GM18861 (cell line): ENCODE measurements around the gene SLC10A7.

ENCODE experiments used
- ATAC-seq: cut with Tn5 transposase; IDR thresholded peaks from one replicate; pipeline ENCODE4 v1.9.1; 2021; ENCODE audit not compliant: unreplicated experiment

SLC10A7 gene

DNA sequence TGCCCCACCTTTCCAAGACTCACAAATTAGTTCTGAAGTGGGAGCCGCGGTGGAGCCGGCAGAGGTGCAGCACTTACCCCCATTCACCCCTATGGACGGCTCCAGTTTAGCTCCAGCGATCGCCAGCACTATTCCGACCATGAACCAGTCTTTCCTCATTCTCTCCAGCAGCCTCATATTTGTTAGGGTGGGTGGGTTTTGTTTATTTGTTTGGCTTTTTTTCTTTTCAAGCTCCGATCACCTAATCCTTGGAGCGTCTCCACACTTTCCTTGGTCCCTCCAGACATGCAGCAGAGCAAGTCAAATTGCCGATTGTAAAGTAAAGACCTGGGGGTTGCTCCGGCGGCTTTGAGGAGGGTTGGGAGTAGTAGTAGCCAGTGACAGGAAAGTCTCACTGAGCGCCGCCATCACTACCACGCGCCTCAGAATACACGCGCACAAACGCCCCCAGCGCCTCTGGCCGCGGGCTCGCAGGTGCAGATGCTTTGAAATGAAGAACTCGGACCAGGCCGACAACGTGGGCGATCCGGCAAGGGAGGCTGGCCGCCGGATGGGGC is at the start of gene SLC10A7:
TSS of gene SLC10A7 (minus strand) at position 400 of the 557 bp plus-strand sequence. CDS start at position 177, 223 bp downstream.
- ATAC-seq = peak; percentile 75

- ATAC-seq = no peak
Observed at GRCh38 chr4:146567396-146567795, 45.7 kb upstream of the SLC10A7 start.

DNA sequence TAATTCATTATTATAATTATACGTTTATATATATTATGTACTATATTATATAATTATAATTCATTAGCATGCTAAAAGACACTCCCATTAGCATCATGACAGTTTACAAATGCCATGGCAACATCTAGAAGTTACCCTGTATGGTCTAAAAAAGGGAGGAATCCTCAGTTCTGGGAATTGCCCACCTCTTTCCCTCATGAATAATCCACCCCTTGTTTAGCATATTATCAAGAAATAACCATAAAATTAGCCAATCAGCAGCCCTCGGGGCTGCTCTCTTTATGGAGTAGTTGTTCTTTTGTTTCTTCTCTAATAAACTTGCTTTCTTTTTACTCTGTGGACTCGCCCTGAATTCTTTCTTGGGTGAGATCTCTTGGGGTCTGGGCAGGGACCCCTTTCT is 42.8 kb upstream of the SLC10A7 start:
- no peak for ATAC-seq

DNA sequence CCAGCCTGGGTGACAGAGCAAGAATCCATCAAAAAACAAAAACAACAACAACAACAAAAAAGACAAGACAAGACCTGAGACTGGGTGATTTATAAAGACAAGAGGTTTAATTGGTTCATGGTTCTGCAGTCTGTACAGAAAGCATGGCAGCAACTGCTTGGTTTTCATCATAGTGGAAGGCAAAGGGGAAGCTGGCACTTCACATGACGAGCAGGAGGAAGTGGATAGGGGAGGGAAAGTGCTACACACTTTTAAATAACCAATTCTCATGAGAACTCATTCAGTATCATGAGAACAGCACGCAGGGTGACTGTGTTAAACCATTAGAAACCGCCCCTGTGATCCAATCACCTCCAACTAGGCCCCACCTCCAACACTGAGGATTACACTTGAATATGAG is 28.4 kb upstream of the SLC10A7 start:
- ATAC-seq = no peak

GRCh38 chr4:146548443-146548842 is 26.7 kb upstream of the SLC10A7 start:
- ATAC-seq = no peak

- peak; percentile 56 for ATAC-seq
Observed at GRCh38 chr4:146545102-146545501, 23.4 kb upstream of the SLC10A7 start.

GRCh38 chr4:146534178-146534577 is 12.4 kb upstream of the SLC10A7 start:
- no peak for ATAC-seq

DNA sequence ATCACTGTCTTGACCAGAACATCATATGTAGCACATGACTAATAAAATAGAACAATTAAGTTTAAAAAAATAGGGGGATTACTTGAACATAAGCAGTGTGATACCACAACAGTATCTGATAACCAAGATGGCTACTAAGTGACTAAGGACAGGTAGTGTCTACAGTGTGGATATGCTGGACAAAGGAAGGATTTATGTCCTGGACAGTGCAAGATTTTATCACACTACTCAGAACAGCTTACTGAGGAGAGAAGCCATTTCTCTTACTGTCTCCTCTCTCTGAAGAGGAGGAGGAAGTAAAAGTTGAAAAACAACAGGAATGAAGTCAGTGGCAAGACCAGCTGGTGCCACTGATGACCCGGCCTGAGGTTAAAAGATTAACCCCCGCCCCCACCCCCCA is 4.0 kb upstream of the SLC10A7 start:
- no peak for ATAC-seq

DNA sequence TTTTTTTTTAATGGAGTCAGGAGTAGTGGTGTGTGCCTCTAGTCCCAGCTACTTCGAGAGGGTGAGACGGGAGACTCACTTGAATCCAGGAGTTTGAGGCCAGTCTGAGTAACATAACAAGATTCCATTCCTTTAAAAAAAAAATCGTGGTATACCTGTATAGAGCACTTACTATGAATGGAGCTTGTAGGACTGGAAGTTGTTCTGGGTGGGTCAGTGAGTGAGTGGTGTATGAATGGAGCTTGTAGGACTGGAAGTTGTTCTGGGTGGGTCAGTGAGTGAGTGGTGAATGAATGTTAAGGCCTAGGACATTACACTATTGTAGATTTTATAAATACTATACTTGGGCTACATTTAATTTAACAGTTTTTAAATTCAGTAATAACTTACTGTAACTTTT is 2.9 kb upstream of the SLC10A7 start:
- ATAC-seq = no peak

- peak; percentile 27 for ATAC-seq
Observed at GRCh38 chr4:146522869-146523205, 1.1 kb upstream of the SLC10A7 start.

DNA sequence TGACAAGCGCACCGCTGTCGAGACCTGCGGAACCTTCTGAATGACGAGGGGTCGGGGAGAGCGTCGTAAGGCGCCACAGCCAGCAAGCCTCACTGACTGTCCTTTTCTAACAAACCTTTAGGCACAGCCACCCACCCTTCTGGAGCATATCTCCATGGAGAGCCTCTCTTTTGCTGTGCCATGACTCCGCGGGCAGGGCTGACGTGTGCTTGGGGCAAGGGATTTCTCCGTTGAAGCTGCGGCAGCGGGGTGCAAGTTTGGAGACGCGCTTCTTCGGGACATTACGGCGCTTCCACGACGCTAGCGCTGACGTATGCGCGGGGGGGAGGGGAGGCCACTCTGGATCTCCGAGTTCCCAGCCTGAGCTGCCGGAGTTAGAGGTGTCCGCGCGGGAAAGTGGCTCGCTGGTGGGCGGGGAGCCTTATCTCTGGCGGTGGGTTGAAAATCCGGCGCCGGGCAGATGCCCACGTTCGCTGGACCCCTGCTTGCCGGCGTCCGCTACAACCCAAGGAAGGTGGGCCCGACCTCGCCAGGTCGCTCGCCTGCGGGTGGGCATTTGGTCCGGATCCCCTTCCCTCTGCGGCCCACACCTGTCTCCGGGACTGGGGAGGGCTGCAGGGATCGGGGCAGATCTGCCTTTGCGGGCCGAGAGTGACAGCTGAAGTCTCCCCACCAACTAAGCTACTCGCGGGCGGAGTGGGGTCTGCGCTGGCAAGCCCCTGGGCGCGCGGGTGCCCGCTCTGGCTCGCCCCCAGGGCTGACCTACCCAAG is 543 bp upstream of the SLC10A7 start:
- ATAC-seq = peak; percentile 31

GRCh38 chr4:146520896-146521540 is 722 bp downstream of the SLC10A7 start:
- ATAC-seq = peak; percentile 54

DNA sequence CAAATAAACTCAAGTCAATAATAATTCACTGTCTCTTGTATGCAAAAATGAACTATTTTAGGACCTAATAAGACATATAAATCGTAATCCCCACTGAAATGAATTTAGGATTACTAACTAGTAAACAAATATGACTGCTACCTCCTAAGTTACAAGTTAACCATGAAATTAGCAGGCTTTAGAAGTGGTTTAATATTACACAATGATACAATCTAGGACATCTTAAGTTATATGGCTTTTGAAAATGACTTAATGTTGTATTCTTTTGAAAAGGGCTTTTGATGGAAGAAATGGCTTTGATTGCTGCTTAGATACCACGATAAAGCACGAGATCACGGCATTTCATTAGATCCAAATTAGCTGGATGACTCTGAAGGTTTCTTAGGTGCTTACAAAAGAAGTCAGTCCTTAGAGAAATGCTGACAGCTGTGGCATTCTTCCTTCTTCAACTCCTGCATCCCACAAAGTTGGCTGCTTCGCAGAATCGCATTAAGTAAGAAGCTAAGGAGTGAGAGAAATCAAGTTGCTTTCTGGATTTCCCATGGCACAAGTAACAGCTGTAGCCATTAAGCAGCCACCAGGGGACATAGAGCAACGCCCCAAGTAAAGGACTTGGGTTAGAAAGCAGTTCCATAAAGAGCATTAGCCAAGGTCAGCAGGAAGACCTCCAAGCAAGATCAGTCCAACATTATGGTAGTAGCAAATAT is 6.9 kb downstream of the SLC10A7 start:
- ATAC-seq = no peak

GRCh38 chr4:146513548-146513947 is 8.2 kb downstream of the SLC10A7 start:
- ATAC-seq = no peak

DNA sequence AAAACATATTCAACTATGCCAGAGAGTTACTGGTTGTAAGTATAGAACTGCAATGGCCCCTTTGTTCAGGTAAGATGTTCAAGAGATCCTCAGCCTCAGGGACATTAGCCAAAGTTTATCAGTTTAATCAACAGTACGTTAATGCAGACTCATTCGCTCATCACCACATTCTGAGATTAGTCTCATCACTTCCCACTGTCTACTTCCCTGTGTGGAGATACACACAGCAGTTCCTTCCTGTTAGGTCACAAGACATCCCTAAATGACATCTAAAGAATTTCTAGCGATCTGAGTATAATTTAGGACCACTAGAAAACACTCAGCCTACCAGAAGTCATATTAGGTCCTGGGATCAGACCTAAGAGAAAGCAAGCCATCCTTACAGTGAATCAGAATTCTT is 10.4 kb downstream of the SLC10A7 start:
- no peak for ATAC-seq

DNA sequence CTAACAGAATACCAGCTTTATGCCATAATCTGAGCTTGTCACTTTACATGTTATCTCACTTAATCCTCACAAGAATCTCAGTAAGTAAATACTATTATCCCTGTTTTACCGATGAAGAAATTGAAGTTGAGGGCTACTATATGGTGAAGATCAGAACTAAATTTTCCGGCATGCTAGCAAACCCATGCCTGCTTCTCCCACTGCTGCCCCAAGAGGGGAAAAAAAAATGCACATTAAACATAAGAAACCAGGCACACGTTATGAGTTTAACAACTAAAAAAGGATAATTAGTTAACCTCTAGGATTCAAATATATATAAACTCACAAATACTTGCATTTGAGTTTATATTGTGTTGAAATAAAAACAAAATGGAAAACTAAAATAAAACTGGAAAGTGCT is 10.8 kb downstream of the SLC10A7 start:
- no peak for ATAC-seq

DNA sequence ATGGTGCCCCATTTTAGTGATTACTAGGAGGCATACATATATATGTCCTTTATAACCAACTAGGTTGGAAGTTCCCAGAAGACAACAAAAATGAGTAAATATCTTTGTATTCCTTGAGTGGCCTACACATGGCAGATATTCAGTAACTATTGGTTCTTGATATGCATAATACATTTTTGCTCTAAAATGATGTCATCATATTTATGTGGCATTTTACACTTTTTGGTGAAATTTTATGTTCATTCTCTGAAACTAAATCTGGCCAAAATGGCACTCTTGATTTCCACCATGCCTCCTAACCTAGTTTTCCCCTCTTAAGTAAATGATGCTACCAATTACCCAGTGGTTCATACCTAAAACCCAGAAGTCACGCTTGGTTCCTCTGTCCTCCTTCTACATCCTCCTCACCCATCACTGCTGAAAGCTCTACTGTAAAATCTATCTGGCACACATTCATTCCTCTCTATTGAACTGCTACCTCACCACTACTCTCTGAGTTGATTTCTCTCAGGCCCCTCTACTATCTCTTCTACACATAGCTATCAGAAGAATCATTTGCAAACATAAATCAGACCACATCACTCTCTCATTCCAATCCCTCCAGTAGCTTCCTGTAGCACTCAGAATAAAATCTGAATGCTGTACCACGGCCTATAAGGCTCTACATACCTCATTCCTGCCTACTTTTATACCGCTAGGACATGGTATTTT is 13.4 kb downstream of the SLC10A7 start:
- ATAC-seq = no peak

DNA sequence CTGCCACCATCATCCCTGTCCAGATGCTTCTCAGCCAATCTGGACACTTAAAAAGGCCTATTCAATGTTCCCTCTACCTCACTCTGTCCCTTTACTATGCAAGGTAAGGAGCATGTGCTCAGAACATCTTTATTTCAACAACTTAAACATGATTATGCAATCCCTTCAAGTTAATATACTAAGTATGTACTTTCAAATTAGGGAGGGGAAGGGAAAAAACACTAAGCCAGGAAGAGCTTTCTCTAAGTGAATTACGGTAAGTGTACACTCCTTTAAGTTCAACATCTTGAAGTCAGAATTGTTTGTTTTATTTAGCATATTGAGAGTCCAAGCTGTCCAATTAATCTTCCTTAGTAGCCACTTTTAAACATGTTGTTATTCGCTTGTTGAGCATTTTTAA is 14.1 kb downstream of the SLC10A7 start:
- ATAC-seq = no peak

DNA sequence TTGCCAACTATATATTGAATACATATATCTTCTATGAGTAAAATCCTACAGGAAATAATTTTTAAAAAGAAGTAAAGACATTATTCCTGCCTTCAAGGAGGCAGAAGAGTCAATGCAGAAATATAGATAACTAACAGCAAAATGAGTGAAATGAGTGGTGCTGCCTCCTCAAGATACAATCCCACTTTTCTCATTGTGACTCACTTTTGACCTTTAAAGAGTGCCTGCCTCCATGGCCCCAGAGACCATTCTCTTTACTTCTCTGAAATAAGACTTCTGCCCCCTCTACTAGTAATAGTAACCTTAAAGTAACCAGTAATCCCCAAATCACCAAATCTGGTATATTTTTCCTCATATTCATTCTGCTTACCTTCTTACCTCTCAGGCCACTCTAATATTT is 15.5 kb downstream of the SLC10A7 start:
- ATAC-seq = no peak

DNA sequence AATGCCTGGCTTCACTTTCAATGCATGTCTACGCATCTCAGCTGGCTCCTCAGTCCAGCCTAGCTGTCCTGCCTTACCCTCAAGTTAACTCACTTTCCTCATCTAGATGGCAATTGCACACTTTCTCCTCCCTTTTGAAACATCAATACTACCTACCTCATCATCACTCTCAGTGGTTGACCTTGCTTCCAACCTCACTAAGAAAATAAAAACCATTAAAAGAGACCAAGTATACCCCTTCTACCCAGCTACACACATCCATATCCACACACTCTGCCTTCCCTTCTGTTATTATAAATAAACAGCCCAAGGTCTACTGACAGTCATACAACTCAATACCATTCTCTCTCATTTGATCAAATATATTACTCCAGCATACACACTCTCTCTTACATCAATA is 21.5 kb downstream of the SLC10A7 start:
- ATAC-seq = no peak

DNA sequence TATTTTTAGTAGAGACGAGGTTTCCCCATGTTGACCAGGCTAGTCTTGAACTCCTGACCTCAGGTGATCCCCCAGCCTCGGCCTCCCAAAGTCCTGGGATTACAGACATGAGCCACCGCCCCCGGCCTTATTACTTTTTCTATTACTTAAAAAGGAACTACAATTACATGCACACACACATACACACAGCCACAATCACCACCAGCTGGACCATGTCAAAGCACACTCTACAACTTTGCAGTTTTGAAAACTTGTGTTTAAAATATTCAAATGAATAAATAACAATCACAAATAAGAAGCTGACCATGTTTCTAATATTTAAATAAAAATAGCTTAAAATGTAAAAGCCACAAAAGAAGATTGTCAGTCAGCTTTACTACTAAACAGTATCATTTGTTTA is 23.4 kb downstream of the SLC10A7 start:
- no peak for ATAC-seq
